Smooth muscle cell (in vitro differentiated cells): ENCODE data around the gene NTHL1. TPM values are rescaled to one million over a fixed set of nuclear protein-coding genes. Genes with fewer than 3 reads are reported as not detected.

Experiments used
- DNase-seq: peaks from one replicate; lab custom pipeline; 2025; ENCODE audit not compliant: unreplicated experiment; lab: John Stamatoyannopoulos, UW
- H2AFZ ChIP-seq: fragments of 200-600 bp; sonication (generic); 2 replicates; pipeline ENCODE4 v1.6.0; 2016; ENCODE audit warnings: antibody characterized with exemption, low read depth, mild to moderate bottlenecking
- H3F3A ChIP-seq: fragments of 200-600 bp; sonication (generic); 2 replicates; pipeline ENCODE4 v1.6.0; 2017; ENCODE audit warnings: antibody characterized with exemption, low read depth
- H3K27ac ChIP-seq: fragments of 200-600 bp; sonication (generic); 2 replicates; pipeline ENCODE4 v1.5.1; 2016; ENCODE audit warnings: low read depth, mild to moderate bottlenecking
- H3K27me3 ChIP-seq: fragments of 200-600 bp; sonication (generic); 2 replicates; pipeline ENCODE4 v1.6.1; 2016; ENCODE audit warnings: low read depth, mild to moderate bottlenecking
- H3K36me3 ChIP-seq: fragments of 200-600 bp; sonication (generic); 2 replicates; pipeline ENCODE4 v1.5.1; 2016; ENCODE audit warnings: low read depth
- H3K4me1 ChIP-seq: fragments of 200-600 bp; sonication (generic); 2 replicates; pipeline ENCODE4 v1.5.1; 2016; ENCODE audit warnings: low read depth
- H3K4me2 ChIP-seq: fragments of 200-600 bp; sonication (generic); 2 replicates; pipeline ENCODE4 v1.6.0; 2016; ENCODE audit warnings: mild to moderate bottlenecking
- H3K4me3 ChIP-seq: fragments of 200-600 bp; sonication (generic); 2 replicates; pipeline ENCODE4 v1.5.1; 2016; ENCODE audit warnings: mild to moderate bottlenecking
- H3K79me2 ChIP-seq: fragments of 200-600 bp; sonication (generic); 2 replicates; pipeline ENCODE4 v1.6.0; 2016; ENCODE audit warnings: low read depth, mild to moderate bottlenecking
- H3K9ac ChIP-seq: fragments of 200-600 bp; sonication (generic); 2 replicates; pipeline ENCODE4 v1.6.0; 2016; ENCODE audit warnings: low read depth
- H3K9me3 ChIP-seq: fragments of 200-600 bp; sonication (generic); replicated peaks from 2 replicates; pipeline ENCODE4 v1.5.1; 2016; ENCODE audit warnings: low read depth
- H4K20me1 ChIP-seq: fragments of 200-600 bp; sonication (generic); 2 replicates; pipeline ENCODE4 v1.6.0; 2016; ENCODE audit warnings: low read depth
- CTCF ChIP-seq: fragments of 200-600 bp; sonication (generic); IDR thresholded peaks from 2 replicates; pipeline ENCODE4 v1.5.1; 2017; ENCODE audit warnings: borderline replicate concordance, mild to moderate bottlenecking, antibody characterized with exemption; ENCODE audit not compliant: insufficient read depth, poor library complexity, severe bottlenecking
- WGBS: methylation state at CpG from one replicate; pipeline ENCODE4 v1.1.7; 2016; ENCODE audit warnings: low lambda C conversion rate; 5-methylcytosine and 5-hydroxymethylcytosine counted together
- polyA plus RNA-seq: library from polyadenylated mRNA; unstranded; fragments of >200 nt; fragmentation: Nextera tagmentation; extraction: Ambion mirVana; gene quantifications from 2 replicates; pipeline ENCODE4 v1.2.1, GENCODE V29; 2016
- total RNA-seq: library from RNA; depleted of rRNA; stranded (reverse); fragments of >200 nt; gene quantifications from 2 replicates; pipeline ENCODE4 v1.2.3, GENCODE V29; 2014

Gene NTHL1
- total and polyA plus RNA-seq, 2 experiments from 2014 or later = 23.8 to 39.3 TPM

GRCh38 chr16:2003231-2003826, 44.3 kb downstream of the NTHL1 start:
- H3K4me2 ChIP-seq = no peak overlapping the region
- peaks cover 15% of the 10 kb centered on the region for H3K4me1 ChIP-seq
- WGBS = 84% methylated on average over 8 of the region's 8 CpGs
- H3F3A ChIP-seq = no peaks in the 10 kb centered on the region
- peaks cover 55% of the 10 kb centered on the region for H3K79me2 ChIP-seq
- no peaks in the 10 kb centered on the region for H3K36me3 ChIP-seq
- H4K20me1 ChIP-seq = peaks cover 80% of the 10 kb centered on the region
- DNase-seq = no peak
- H3K9ac ChIP-seq = no peak overlapping the region
- H3K9me3 ChIP-seq = no peaks in the 10 kb centered on the region
- TF ChIP-seq CTCF = no peak
- H3K27me3 ChIP-seq = no peaks in the 10 kb centered on the region
- no peak overlapping the region for H3K4me3 ChIP-seq
- no peak overlapping the region for H2AFZ ChIP-seq
- H3K27ac ChIP-seq = no peak overlapping the region

DNA sequence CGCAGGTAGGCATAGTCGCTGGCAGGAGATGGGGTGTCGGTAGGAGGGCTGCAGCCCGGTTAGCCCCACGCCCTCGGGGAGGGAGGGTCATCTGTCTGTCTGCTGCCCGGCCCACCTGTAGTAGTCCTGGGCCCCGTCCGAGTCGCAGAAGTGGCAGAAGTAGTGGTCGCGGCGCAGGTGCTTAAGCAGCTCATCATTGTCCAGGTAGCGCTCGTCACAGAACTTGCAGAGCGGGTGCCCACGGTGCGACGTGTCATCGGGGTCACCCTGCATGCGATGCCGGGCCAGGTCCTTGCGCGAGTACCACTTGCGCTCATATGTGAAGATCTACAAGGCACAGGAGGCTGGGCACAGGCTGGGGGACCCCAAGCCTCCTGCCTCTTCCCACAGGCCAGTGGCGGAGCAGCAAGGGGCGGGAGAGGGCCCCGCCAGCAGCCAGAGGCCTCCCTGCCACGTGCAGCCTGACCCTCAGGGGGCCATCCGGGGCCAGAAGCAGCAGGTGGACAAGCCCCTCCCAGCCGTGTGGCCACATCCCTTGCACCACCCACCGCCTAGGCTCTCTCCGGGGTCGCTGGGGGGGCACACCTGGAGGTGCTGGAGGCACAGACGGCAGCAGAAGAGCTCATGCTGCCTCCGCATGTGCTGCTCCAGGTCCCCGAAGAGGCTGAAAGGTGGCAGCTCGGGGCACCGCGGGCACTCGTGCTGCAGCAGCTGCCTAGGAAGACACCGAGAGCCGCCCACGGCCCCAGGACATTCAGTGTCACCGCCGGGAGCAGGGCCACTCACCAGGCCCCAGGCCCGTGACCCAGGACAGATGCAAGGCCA, 45.0 kb downstream of the NTHL1 start:
- Histone ChIP-seq H3K79me2 (peaks cover 48% of the 10 kb centered on the region), H3K4me1 (peaks cover 7% of the 10 kb centered on the region), H3K36me3 (no peaks in the 10 kb centered on the region), H3K4me2 (no peak overlapping the region), H4K20me1 (peaks cover 73% of the 10 kb centered on the region), H2AFZ (no peak overlapping the region), H3K9ac (no peak overlapping the region), H3K4me3 (no peak overlapping the region), H3K9me3 (no peaks in the 10 kb centered on the region), H3K27me3 (no peaks in the 10 kb centered on the region), H3K27ac (no peak overlapping the region), H3F3A (no peaks in the 10 kb centered on the region)
- TF ChIP-seq CTCF = no peak
- WGBS = 96% methylated on average over 42 of the region's 47 CpGs
- no peak for DNase-seq

DNA sequence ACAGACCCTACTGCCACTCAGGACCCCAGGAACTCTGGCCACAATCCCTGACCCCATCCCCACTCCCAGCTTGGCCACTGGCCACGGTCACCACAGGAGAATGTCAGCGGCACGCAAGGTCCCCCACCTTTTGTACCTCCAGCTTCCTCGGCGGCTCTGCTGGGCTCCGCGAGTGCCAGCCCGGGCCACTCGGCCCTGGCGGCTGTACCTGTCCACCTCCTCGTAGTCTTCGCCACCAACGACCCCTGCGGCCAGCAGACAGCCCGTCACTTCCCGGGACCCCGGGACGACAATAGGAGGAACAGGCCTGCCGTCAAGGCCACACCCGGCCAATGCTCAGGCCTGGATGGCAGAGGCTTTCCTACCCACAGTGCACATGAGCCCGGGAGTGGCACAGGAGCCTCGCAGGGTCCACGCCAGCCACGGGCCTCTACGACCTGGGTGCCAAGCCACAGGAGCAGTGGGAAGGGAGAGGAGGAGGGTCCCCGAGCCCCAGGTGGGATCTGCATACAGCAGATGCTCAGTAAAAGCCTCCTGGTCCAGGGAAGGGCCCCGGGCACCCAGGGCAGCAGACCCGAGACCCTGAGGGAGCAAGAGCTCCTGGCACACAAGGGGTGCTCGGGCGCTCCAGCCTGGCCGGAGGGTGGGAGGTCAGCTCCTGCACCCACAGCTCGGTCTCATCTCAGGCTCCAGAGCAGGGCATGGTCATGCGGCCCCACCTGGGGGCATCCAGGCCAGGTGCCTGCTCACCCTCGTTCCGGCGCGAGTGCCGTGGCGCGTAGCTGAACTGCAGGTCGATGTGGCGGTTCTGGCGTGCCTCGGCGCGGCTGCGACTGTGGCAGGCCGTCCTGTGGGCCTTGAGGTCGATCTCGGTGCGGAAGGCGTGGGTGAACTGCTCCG, 45.9 kb downstream of the NTHL1 start:
- Histone ChIP-seq H3K9ac (no peak overlapping the region), H3K27ac (no peak overlapping the region), H3K36me3 (no peaks in the 10 kb centered on the region), H3F3A (peaks cover 8% of the 10 kb centered on the region), H3K27me3 (no peaks in the 10 kb centered on the region), H3K4me3 (no peak overlapping the region), H2AFZ (no peak overlapping the region), H3K79me2 (peaks cover 39% of the 10 kb centered on the region), H4K20me1 (peaks cover 68% of the 10 kb centered on the region), H3K9me3 (no peaks in the 10 kb centered on the region), H3K4me1 (peaks cover 5% of the 10 kb centered on the region), H3K4me2 (no peak overlapping the region)
- no peak for TF ChIP-seq CTCF
- 98% methylated on average over 52 of the region's 53 CpGs for WGBS
- DNase-seq = no peak
